ENCODE data around the gene TP73.

- TF ChIP-seq POLR2A (IDR thresholded peaks at IDR 0.05; ENCODE audit: low read length) (peak; percentile 54), GATA1 (IDR thresholded peaks at IDR 0.05; ENCODE audit: low read depth, low read length) (no peak)
These were observed 123.3 kb downstream of the TP73 start for GRCh38 chr1:3775490-3776230.
